Measurements from ENCODE around the gene NHERF2.

DNA sequence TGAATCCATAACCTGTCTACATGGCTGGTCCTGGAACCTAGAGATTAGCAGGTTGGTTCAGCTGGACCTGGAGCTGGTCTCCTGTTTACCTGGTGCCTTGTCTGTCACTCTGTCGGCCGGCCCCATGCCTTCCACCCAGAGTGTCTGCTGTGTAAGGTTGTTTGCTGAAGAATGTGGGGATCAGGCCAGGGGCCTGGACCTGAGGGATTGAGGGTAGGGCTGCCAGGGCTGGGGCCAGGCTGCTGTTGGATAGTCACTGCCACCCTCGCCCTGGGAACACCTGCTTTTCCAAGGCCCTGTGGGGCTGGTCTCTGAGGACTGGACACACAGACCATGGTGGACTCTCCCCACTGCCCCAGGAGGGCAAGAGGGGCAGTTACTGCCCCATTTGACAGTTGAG lies 1.4 kb downstream of the NHERF2 start:
- TF ChIP-seq TAF1 (IDR thresholded peaks at IDR 0.05; ENCODE audit: low read depth) (no peak), EGR1 (IDR thresholded peaks at IDR 0.05) (no peak), EP300 (IDR thresholded peaks at IDR 0.05; ENCODE audit: borderline replicate concordance) (no peak), NFIC (IDR thresholded peaks at IDR 0.05) (no peak), ZBTB7A (IDR thresholded peaks at IDR 0.05; ENCODE audit: low read depth) (no peak), CEBPB (IDR thresholded peaks at IDR 0.05) (no peak), USF1 (IDR thresholded peaks at IDR 0.05) (no peak), TEAD4 (IDR thresholded peaks at IDR 0.05) (no peak), YY1 (IDR thresholded peaks at IDR 0.05; ENCODE audit: low read depth) (no peak), RAD21 (IDR thresholded peaks at IDR 0.05; ENCODE audit: low read depth) (no peak)
- TF ChIP-seq, protein P1, sequence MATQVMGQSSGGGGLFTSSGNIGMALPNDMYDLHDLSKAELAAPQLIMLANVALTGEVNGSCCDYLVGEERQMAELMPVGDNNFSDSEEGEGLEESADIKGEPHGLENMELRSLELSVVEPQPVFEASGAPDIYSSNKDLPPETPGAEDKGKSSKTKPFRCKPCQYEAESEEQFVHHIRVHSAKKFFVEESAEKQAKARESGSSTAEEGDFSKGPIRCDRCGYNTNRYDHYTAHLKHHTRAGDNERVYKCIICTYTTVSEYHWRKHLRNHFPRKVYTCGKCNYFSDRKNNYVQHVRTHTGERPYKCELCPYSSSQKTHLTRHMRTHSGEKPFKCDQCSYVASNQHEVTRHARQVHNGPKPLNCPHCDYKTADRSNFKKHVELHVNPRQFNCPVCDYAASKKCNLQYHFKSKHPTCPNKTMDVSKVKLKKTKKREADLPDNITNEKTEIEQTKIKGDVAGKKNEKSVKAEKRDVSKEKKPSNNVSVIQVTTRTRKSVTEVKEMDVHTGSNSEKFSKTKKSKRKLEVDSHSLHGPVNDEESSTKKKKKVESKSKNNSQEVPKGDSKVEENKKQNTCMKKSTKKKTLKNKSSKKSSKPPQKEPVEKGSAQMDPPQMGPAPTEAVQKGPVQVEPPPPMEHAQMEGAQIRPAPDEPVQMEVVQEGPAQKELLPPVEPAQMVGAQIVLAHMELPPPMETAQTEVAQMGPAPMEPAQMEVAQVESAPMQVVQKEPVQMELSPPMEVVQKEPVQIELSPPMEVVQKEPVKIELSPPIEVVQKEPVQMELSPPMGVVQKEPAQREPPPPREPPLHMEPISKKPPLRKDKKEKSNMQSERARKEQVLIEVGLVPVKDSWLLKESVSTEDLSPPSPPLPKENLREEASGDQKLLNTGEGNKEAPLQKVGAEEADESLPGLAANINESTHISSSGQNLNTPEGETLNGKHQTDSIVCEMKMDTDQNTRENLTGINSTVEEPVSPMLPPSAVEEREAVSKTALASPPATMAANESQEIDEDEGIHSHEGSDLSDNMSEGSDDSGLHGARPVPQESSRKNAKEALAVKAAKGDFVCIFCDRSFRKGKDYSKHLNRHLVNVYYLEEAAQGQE (IDR thresholded peaks at IDR 0.05; ENCODE audit: low read depth), result no peak
- TF ChIP-seq, protein P2, sequence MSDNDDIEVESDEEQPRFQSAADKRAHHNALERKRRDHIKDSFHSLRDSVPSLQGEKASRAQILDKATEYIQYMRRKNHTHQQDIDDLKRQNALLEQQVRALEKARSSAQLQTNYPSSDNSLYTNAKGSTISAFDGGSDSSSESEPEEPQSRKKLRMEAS (IDR thresholded peaks at IDR 0.05), result no peak

Measured in Ishikawa (cell line).